Ectodermal cell (in vitro differentiated cells): ENCODE data around the gene ADAMTS17.
A peak's percentile ranks its signal among the peaks of the same experiment; 100 is the strongest.
"Not testable (repeated sequence)": the region's sequence is repeated elsewhere in the genome, so short reads cannot be mapped to it uniquely, and the experiment has no call there.

Source experiments
- H3K27ac ChIP-seq: 2 replicates; pipeline ENCODE4 v1.7.0; 2013; ENCODE audit warnings: mild to moderate bottlenecking, low read depth, low read length; ENCODE audit not compliant: insufficient read depth, poor library complexity, severe bottlenecking
- H3K27me3 ChIP-seq: 2 replicates; pipeline ENCODE4 v1.7.0; 2013; ENCODE audit warnings: mild to moderate bottlenecking, low read length; ENCODE audit not compliant: insufficient read depth, control insufficient read depth, poor library complexity, severe bottlenecking
- H3K36me3 ChIP-seq: one replicate; pipeline ENCODE4 v1.7.0; 2013; ENCODE audit warnings: low read length; ENCODE audit not compliant: control insufficient read depth, insufficient read depth
- H3K4me1 ChIP-seq: one replicate; pipeline ENCODE4 v1.7.0; 2013; ENCODE audit warnings: low read length; ENCODE audit not compliant: control insufficient read depth, insufficient read depth
- H3K4me3 ChIP-seq: 2 replicates; pipeline ENCODE4 v1.7.0; 2013; ENCODE audit warnings: low read depth, low read length, control low read depth; ENCODE audit not compliant: insufficient read depth
- H3K9me3 ChIP-seq: 2 replicates; pipeline ENCODE4 v1.7.0; 2013; ENCODE audit warnings: mild to moderate bottlenecking, low read length, moderate library complexity; ENCODE audit not compliant: control insufficient read depth
- WGBS, 2 experiments: methylation state at CpG; one replicate each; pipeline ENCODE4 v1.1.7; 2013; ENCODE audit warnings: missing lambda C conversion rate in 2 of 2; 5-methylcytosine and 5-hydroxymethylcytosine counted together

The ADAMTS17 gene

DNA sequence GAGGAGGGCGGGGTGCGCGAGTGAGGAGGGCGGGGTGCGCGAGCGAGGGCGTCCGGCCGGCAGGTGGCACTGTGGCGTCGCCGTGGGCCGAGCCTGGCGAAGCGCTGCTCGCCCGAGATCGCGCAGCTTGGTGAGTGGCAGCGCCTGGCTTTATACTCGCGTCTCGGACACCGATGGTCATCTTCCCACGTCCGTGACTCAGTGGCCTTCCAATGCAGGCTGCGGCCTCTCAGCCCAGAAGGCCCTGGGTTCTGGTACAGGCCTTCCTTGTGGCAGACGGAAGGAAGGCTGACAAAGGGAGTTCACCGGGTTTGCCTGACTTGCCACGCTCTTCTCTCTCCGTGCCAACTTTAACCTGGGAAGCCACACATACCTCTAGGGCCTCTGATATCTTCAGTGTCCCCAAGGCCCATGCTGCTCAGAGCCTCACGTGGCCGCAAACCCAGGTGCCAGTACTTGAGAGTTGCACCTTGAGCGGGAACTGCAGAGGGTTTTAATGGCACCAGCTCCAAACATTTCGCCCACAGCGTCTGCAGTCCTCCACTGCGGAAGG lies 413.3 kb downstream of the ADAMTS17 start:
- no peaks in the 10 kb centered on the region for H3K36me3 ChIP-seq
- H3K27me3 ChIP-seq: peaks cover 25% of the 10 kb centered on the region
- H3K4me1 ChIP-seq: no peaks in the 10 kb centered on the region
- no peak overlapping the region for H3K27ac ChIP-seq
- WGBS, 2 experiments: 2% methylated on average over 38 of the region's 38 CpGs
- H3K9me3 ChIP-seq: no peaks in the 10 kb centered on the region
- H3K4me3 ChIP-seq: peak overlapping the region; percentile 28

DNA sequence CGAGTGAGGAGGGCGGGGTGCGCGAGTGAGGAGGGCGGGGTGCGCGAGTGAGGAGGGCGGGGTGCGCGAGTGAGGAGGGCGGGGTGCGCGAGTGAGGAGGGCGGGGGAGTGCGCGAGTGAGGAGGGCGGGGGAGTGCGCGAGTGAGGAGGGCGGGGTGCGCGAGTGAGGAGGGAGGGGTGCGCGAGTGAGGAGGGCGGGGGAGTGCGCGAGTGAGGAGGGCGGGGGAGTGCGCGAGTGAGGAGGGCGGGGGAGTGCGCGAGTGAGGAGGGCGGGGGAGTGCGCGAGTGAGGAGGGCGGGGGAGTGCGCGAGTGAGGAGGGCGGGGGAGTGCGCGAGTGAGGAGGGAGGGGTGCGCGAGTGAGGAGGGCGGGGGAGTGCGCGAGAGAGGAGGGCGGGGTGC lies 415.2 kb downstream of the ADAMTS17 start:
- not testable (repeated sequence) for H3K4me1 ChIP-seq, H3K36me3 ChIP-seq, H3K9me3 ChIP-seq, H3K4me3 ChIP-seq, H3K27ac ChIP-seq
- peaks cover 25% of the 10 kb centered on the region for H3K27me3 ChIP-seq
- WGBS, 2 experiments: no CpG with 5 or more reads among the region's 48 CpGs

DNA sequence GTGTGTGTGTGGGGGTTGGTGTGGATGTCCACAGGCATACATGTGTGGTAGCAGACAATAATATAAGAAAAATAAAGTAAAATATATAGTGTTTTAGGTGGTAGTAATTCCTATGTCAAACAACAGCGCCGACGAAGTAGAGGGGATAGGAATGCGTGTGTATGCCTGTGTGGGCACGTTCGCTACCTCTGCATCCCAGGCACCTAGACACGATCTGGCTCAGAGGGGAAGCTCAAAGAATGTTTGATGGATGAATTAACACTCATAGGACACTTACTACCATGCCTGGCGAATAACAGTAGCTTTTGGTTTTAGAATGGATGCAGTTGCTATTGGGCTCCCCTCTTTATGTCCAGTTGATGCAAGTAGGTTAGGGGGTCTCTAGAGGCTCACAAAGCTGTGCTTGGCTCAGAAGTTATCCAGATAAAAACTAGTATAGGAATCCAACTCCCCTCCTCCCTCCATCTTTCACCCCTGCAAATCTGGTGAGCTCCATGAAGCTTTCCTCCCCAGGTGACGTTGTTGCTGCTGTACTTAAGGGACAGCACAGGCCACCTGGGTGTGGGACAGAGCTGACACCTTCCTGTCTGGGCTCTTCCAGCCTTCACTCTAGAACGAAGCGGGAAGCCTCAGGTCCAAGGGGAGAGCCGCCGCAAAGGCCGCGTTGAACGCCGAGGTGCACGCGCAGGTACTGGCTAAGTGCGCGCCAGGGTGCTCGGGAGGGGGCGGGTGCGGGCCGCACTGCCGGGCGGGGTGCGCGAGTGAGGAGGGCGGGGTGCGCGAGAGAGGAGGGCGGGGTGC lies 415.9 kb downstream of the ADAMTS17 start:
- no peaks in the 10 kb centered on the region for H3K4me1 ChIP-seq
- peak overlapping the region; percentile 24 for H3K4me3 ChIP-seq
- 22 to 25% methylated on average over 23 to 30 of the region's 33 CpGs for WGBS, 2 experiments
- H3K36me3 ChIP-seq: no peaks in the 10 kb centered on the region
- H3K9me3 ChIP-seq: no peaks in the 10 kb centered on the region
- H3K27me3 ChIP-seq: peaks cover 25% of the 10 kb centered on the region
- H3K27ac ChIP-seq: no peak overlapping the region

DNA sequence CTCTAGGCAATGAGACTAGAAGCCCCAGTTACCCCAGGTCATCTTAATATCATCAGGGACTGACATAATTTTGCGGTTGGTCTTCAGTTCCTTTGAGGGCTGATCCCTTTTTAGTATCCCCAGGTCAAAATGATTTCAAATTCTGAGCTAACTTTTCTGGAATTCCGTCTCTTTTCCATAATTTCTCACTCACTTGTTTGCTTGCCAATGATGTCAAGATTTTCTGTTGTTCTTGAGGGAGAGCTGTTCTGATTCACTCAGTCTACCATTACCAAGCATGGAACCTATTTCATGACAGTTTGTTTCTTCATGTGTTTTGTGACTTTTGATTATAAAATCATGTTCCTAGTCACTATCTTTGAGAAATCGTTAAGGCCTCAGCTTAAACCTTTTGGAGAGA lies 418.1 kb downstream of the ADAMTS17 start:
- peaks cover 7% of the 10 kb centered on the region for H3K27me3 ChIP-seq
- H3K27ac ChIP-seq: no peak overlapping the region
- no peaks in the 10 kb centered on the region for H3K4me1 ChIP-seq
- H3K36me3 ChIP-seq: no peaks in the 10 kb centered on the region
- 89% methylated on average over 3 of the region's 3 CpGs for WGBS, 2 experiments
- no peaks in the 10 kb centered on the region for H3K9me3 ChIP-seq
- H3K4me3 ChIP-seq: no peak overlapping the region
